A673 (cell line): ENCODE results near the gene FGGY.

Experiments used
- CTCF ChIP-seq: fragments of 300-800, 200-600 bp; sonication (generic); conservative IDR thresholded peaks from 2 replicates; pipeline ENCODE4 v1.5.1; 2017; ENCODE audit warnings: low read depth, mild to moderate bottlenecking, antibody characterized with exemption, low read length, moderate library complexity, mixed read lengths
- EZH2 ChIP-seq: fragments of 200-600 bp; sonication (generic); IDR thresholded peaks from 2 replicates; pipeline ENCODE4 v1.6.1; 2017; ENCODE audit warnings: borderline replicate concordance, low read depth, mild to moderate bottlenecking, mixed read lengths, antibody characterized with exemption, low read length; ENCODE audit not compliant: poor library complexity, severe bottlenecking

GRCh38 chr1:59504276-59504675, 207.4 kb downstream of the FGGY start:
- no peak for TF ChIP-seq CTCF
- TF ChIP-seq EZH2: no peak
